PC-3 (cell line): Measurements from ENCODE around the gene LGI2. TPM values are rescaled to one million over a fixed set of nuclear protein-coding genes. Genes with fewer than 3 reads are reported as not detected.

Source experiments
- ATAC-seq: fragments of 200-7000 bp; cut with Tn5 transposase; 2 replicates; pipeline ENCODE4 v1.9.1; 2020; ENCODE audit warnings: mild to moderate bottlenecking, moderate library complexity
- Bru-seq: library from RNA; stranded (reverse); fragments of 400-500 nt; gene quantifications from one replicate; lab custom pipeline; 2021; lab: Mats Ljungman, UMichigan
- BruChase-seq, 2 experiments: library from RNA; stranded (reverse); fragments of 400-500 nt; gene quantifications; one replicate each; lab custom pipeline; 2021; lab: Mats Ljungman, UMichigan
- BruUV-seq: library from RNA; stranded (reverse); fragments of 400-500 nt; replicated peaks from 2 replicates; lab custom pipeline; 2021; lab: Mats Ljungman, UMichigan
- CTCF ChIA-PET: fragments of 300-600 bp; sonication (Branson Sonifier 250); formaldehyde crosslinking; loops from one replicate; lab custom pipeline; 2022; ENCODE audit warnings: antibody characterized with exemption; lab: Charles Lee
- POLR2A ChIA-PET: fragments of 300-600 bp; sonication (Branson Sonifier 250); formaldehyde crosslinking; loops from one replicate; lab custom pipeline; 2022; ENCODE audit warnings: antibody characterized with exemption; ENCODE audit not compliant: unreplicated experiment; lab: Charles Lee
- DNase-seq: peaks from one replicate; pipeline ENCODE4 v3.0.0-alpha.2; 2015
- H2AFZ ChIP-seq: fragments of 300-600 bp; sonication (generic); 2 replicates; pipeline ENCODE4 v1.6.0; 2016; ENCODE audit warnings: antibody characterized with exemption, low read length
- H3F3A ChIP-seq: fragments of 300-600 bp; sonication (generic); one replicate; pipeline ENCODE4 v1.6.0; 2017; ENCODE audit warnings: antibody characterized with exemption, low read length, control low read depth, mild to moderate bottlenecking; ENCODE audit not compliant: unreplicated experiment
- H3K27ac ChIP-seq: fragments of 300-600 bp; sonication (generic); 2 replicates; pipeline ENCODE4 v1.5.1; 2016; ENCODE audit warnings: mild to moderate bottlenecking, low read length
- H3K27me3 ChIP-seq: fragments of 300-600 bp; sonication (generic); 2 replicates; pipeline ENCODE4 v1.6.1; 2016; ENCODE audit warnings: low read length, mixed read lengths
- H3K36me3 ChIP-seq: fragments of 300-600 bp; sonication (generic); 2 replicates; pipeline ENCODE4 v1.6.1; 2016; ENCODE audit warnings: low read depth, mixed run types, low read length, mixed read lengths
- H3K4me1 ChIP-seq: fragments of 300-600 bp; sonication (generic); 2 replicates; pipeline ENCODE4 v1.5.1; 2016; ENCODE audit warnings: low read length; ENCODE audit not compliant: insufficient read depth
- H3K4me2 ChIP-seq: fragments of 300-600 bp; sonication (generic); 2 replicates; pipeline ENCODE4 v1.6.0; 2016; ENCODE audit warnings: low read length
- H3K4me3 ChIP-seq: fragments of 300-600 bp; sonication (generic); 2 replicates; pipeline ENCODE4 v1.5.1; 2016; ENCODE audit warnings: mild to moderate bottlenecking, low read length, mixed read lengths
- H3K79me2 ChIP-seq: fragments of 300-600 bp; sonication (generic); 2 replicates; pipeline ENCODE4 v1.6.1; 2017; ENCODE audit warnings: low read length, mixed read lengths
- H3K9ac ChIP-seq: fragments of 300-600 bp; sonication (generic); 2 replicates; pipeline ENCODE4 v1.6.0; 2016; ENCODE audit warnings: mild to moderate bottlenecking, low read length
- H3K9me2 ChIP-seq: fragments of 300-600 bp; sonication (generic); replicated peaks from 2 replicates; pipeline ENCODE4 v1.6.1; 2016; ENCODE audit warnings: mixed run types, low read length, mixed read lengths
- H3K9me3 ChIP-seq: fragments of 300-600 bp; sonication (generic); 2 replicates; pipeline ENCODE4 v1.6.1; 2016; ENCODE audit warnings: low read length, mixed read lengths
- H4K20me1 ChIP-seq: fragments of 300-600 bp; sonication (generic); 2 replicates; pipeline ENCODE4 v1.6.1; 2016; ENCODE audit warnings: low read length, mixed read lengths
- CTCF ChIP-seq: fragments of 300-600 bp; sonication (generic); conservative IDR thresholded peaks from 2 replicates; pipeline ENCODE4 v1.5.1; 2017; ENCODE audit warnings: antibody characterized with exemption, low read depth, mild to moderate bottlenecking, low read length
- EZH2 ChIP-seq: fragments of 300-600 bp; sonication (generic); IDR thresholded peaks from one replicate; pipeline ENCODE4 v1.6.1; 2017; ENCODE audit warnings: antibody characterized with exemption, mild to moderate bottlenecking, low read length; ENCODE audit not compliant: unreplicated experiment
- EZH2phosphoT487 ChIP-seq: fragments of 300-600 bp; sonication (generic); IDR thresholded peaks from 2 replicates; pipeline ENCODE4 v1.6.1; 2018; ENCODE audit warnings: mild to moderate bottlenecking, antibody characterized with exemption, low read length, borderline replicate concordance
- intact Hi-C: fragments of 100-400 bp; cut with micrococcal nuclease; formaldehyde crosslinking; loops from 2 replicates; pipeline ENCODE4 v1.9.0; 2023
- long read RNA-seq: library from polyadenylated mRNA; unstranded; transcript quantifications from one replicate; pipeline ENCODE4 v2.0.0, GENCODE V29; 2021; ENCODE audit not compliant: unreplicated experiment
- total RNA-seq: library from RNA; depleted of rRNA; stranded (reverse); fragments of >200 nt; gene quantifications from 2 replicates; pipeline ENCODE4 v1.2.3, GENCODE V29; 2014; rRNA removed

LGI2 gene
- 0.18 and 3.4 TPM in 2 replicates for total RNA-seq
- percentile 5 among the genes with signal in this experiment for Bru-seq, nascent RNA
- BruChase-seq, experiment 1, labeled RNA remaining after a 6-hour chase: percentile 8 among the genes with signal in this experiment
- BruChase-seq, experiment 2, labeled RNA remaining after a 2-hour chase: not detected
- long read RNA-seq: 0 reads

DNA sequence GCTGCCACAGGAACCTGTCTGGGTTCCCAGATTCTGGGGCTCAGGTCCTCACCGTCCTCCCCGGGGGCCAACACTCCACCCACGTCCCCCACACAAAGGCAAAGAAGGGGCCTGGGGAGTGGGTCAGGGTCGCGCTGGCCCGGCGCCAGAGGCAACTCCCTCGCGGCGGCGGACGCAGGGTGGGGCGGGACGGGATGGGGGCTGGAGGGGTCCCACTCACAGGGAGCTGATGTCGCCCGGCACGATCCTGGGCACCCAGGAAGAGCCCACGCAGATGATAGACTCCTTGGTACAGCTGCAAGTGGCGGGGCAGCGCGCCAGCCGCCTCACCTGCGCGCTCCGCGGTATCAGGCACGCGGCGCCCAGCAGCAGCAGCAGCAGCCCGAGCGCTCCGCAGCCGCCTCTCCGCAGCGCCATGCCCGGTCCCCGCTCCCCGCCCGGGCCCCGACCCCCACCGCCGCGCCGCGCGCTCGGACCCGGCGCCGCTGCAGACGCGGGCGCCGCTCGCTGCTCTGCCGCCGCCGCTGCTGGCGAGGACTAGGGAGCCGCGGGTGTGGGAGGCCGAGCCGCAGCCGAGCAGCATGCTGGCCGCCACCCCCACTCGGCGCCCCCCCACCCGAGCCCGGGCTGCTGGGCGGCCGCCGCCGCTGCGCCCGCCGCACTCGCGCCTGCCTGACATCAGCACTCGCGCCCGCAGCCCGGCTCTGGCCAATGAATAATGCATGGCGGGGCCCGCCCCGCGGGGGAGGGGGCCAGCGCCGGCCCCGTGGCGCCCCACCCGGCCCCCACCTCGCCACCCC, at the start of gene LGI2:
TSS of gene LGI2 (minus strand) at position 670 of the 800 bp plus-strand sequence. CDS start at position 417, 253 bp downstream.
- peak within 1 kb of the TSS; percentile 68 for H3K4me2 ChIP-seq
- TF ChIP-seq EZH2phosphoT487: no peak
- TF ChIP-seq EZH2: no peak
- no peak for TF ChIP-seq CTCF
- no peaks in the 10 kb centered on the region for H3K4me1 ChIP-seq
- peak; percentile 40; the same call in 1 of the 2 replicates for ATAC-seq
- no peak within 1 kb of the TSS for H3K9ac ChIP-seq
- H3K79me2 ChIP-seq: no peaks in the 10 kb centered on the region
- H3K27ac ChIP-seq: no peak within 1 kb of the TSS
- no peaks in the 10 kb centered on the region for H3K9me3 ChIP-seq
- no peaks in the 10 kb centered on the region for H3K36me3 ChIP-seq
- H4K20me1 ChIP-seq: no peaks in the 10 kb centered on the region
- H3F3A ChIP-seq: no peaks in the 10 kb centered on the region
- peak; percentile 6 for DNase-seq
- CTCF ChIA-PET: no interaction called here
- POLR2A ChIA-PET: no interaction called here
- H2AFZ ChIP-seq: 0 out of 2 replicates have a peak within 1 kb of the TSS, but pooled peaks have one; percentile 48
- H3K27me3 ChIP-seq: peaks cover 27% of the 10 kb centered on the region
- intact Hi-C loops: no loop called here
- peak within 1 kb of the TSS; percentile 56; the same call in 1 of the 2 replicates for H3K4me3 ChIP-seq
- BruUV-seq: no TSS peak
- no peaks in the 10 kb centered on the region for H3K9me2 ChIP-seq

DNA sequence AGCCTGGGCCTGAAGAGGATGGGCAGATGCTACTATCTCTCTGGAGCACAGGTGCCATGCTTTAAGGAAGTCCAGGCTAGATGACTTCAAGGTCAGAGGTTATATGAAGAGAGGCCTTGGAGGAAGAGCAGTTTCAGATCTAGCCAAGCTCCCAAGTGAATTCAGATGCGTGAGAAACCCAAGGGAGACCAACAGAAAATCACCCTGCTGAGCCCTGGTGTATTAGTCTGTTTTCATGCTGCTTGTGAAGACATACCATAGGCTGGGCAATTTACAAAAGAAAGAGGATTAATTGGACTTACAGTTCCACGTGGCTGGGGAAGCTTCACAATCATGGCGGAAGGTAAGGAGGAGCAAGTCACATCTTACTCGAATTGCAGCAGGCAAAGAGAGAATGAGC, 47.8 kb upstream of the LGI2 start:
- Histone ChIP-seq H4K20me1 (no peaks in the 10 kb centered on the region), H3F3A (no peaks in the 10 kb centered on the region), H3K27ac (no peak overlapping the region), H2AFZ (no peak overlapping the region), H3K27me3 (no peaks in the 10 kb centered on the region), H3K9me3 (no peaks in the 10 kb centered on the region), H3K79me2 (no peaks in the 10 kb centered on the region), H3K4me1 (no peaks in the 10 kb centered on the region), H3K9ac (no peak overlapping the region), H3K4me3 (no peak overlapping the region), H3K36me3 (no peaks in the 10 kb centered on the region), H3K4me2 (no peak overlapping the region), H3K9me2 (no peaks in the 10 kb centered on the region)
- ChIA-PET POLR2A (no interaction called here), CTCF (interaction anchor here (0.7 kb wide), 1 partner anchor 288 kb away, joined by 3 read pairs; no protein-coding TSS in a partner anchor)
- ATAC-seq (no peak), DNase-seq (no peak)
- TF ChIP-seq CTCF (no peak), EZH2 (no peak), EZH2phosphoT487 (no peak)
- BruUV-seq: no TSS peak
- intact Hi-C loops: no loop called here
